Measurements from ENCODE around the gene TUBGCP4. TPM values are rescaled to one million over a fixed set of nuclear protein-coding genes. Genes with fewer than 3 reads are reported as not detected.

Gene TUBGCP4
- total and polyA plus RNA-seq, 9 of the 15 experiments (the other 6 are each of a cell fraction or from before 2014, with no cell fraction given), result 10.7 to 50.2 (median 29.6) TPM

DNA sequence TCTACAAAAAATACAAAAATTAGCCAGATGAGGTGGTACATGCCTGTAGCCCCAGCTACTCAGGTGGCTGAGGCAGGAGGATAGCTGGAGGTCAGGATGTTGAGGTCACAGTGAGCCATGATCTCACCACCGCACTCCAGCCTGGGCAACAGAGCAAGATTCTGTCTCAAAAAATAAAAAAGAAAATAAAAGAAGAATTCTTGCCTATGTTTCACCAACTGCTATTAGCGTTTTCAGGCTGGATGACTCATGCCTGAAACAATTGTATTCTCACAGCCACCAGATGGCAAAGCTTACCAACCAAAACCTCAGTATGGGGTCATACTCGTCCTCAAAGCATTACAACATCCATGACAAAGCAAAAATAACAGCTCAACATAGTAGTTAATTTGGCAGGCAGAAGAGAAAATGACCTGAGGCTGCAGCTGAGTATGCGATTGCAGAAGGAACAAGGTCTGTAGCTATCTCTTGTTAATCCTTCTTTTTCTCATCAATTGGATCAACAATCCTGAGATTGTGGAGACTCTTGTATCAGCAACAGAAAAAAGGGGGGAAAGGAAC, 69.9 kb downstream of the TUBGCP4 start (continued):
- no peak for TF ChIP-seq FUS (optimal IDR thresholded peaks at IDR 0.05; ENCODE audit: low read depth, low read length)
- TF ChIP-seq PHB (CRISPR knock-in tag; IDR thresholded peaks at IDR 0.05), result no peak
- no peak for TF ChIP-seq ZKSCAN3 (CRISPR knock-in tag; IDR thresholded peaks at IDR 0.05)
- TF ChIP-seq MAFK (IDR thresholded peaks at IDR 0.05; ENCODE audit: low read length), result peak; percentile 94
- TF ChIP-seq SMARCA5 (IDR thresholded peaks at IDR 0.05), result no peak
- TF ChIP-seq GTF2E2 (tag; IDR thresholded peaks at IDR 0.05), result 0 out of 2 replicates have a peak, but pooled peaks have one; percentile 41
- TF ChIP-seq KLF16 (IDR thresholded peaks at IDR 0.05), result no peak
- TF ChIP-seq GTF2A2 (tag; IDR thresholded peaks at IDR 0.05), result no peak
- TF ChIP-seq RAD51 (IDR thresholded peaks at IDR 0.05; ENCODE audit: borderline replicate concordance, low read depth), result no peak
- TF ChIP-seq CBX1 (IDR thresholded peaks at IDR 0.05; ENCODE audit: low read depth), result no peak
- TF ChIP-seq KAT8 (IDR thresholded peaks at IDR 0.05; ENCODE audit: low read depth), result no peak
- TF ChIP-seq PHB2 (IDR thresholded peaks at IDR 0.05; ENCODE audit: low read depth), result no peak
- no peak for TF ChIP-seq ZNF445 (CRISPR knock-in tag; IDR thresholded peaks at IDR 0.05; ENCODE audit: low read depth)
- no peak for TF ChIP-seq AFF4 (CRISPR knock-in tag; IDR thresholded peaks at IDR 0.05)
- no peak for TF ChIP-seq ZNF655 (CRISPR knock-in tag; IDR thresholded peaks at IDR 0.05)
- TF ChIP-seq FOXK1 (CRISPR knock-in tag; IDR thresholded peaks at IDR 0.05; ENCODE audit: borderline replicate concordance), result no peak
- TF ChIP-seq NUFIP1 (IDR thresholded peaks at IDR 0.05; ENCODE audit: partially characterized antibody), result no peak
- peak; percentile 98 for TF ChIP-seq MAFG (tag; conservative IDR thresholded peaks at IDR 0.05)
- TF ChIP-seq, protein P1, sequence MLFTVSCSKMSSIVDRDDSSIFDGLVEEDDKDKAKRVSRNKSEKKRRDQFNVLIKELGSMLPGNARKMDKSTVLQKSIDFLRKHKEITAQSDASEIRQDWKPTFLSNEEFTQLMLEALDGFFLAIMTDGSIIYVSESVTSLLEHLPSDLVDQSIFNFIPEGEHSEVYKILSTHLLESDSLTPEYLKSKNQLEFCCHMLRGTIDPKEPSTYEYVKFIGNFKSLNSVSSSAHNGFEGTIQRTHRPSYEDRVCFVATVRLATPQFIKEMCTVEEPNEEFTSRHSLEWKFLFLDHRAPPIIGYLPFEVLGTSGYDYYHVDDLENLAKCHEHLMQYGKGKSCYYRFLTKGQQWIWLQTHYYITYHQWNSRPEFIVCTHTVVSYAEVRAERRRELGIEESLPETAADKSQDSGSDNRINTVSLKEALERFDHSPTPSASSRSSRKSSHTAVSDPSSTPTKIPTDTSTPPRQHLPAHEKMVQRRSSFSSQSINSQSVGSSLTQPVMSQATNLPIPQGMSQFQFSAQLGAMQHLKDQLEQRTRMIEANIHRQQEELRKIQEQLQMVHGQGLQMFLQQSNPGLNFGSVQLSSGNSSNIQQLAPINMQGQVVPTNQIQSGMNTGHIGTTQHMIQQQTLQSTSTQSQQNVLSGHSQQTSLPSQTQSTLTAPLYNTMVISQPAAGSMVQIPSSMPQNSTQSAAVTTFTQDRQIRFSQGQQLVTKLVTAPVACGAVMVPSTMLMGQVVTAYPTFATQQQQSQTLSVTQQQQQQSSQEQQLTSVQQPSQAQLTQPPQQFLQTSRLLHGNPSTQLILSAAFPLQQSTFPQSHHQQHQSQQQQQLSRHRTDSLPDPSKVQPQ (CRISPR knock-in tag; IDR thresholded peaks at IDR 0.05; ENCODE audit: borderline replicate concordance), result no peak
- peak; percentile 91 for TF ChIP-seq ARID2 (IDR thresholded peaks at IDR 0.05)
- peak; percentile 31; the same call in 1 of the 2 replicates for TF ChIP-seq ZNF239 (CRISPR knock-in tag; IDR thresholded peaks at IDR 0.05)
- no peak for TF ChIP-seq NR2C2 (CRISPR knock-in tag; IDR thresholded peaks at IDR 0.05)
- TF ChIP-seq NR2C2 (tag; IDR thresholded peaks at IDR 0.05), result peak; percentile 66
- TF ChIP-seq ETV5 (CRISPR knock-in tag; IDR thresholded peaks at IDR 0.05; ENCODE audit: low read depth), result no peak
- TF ChIP-seq BRCA1 (IDR thresholded peaks at IDR 0.05), result no peak
- TF ChIP-seq BRCA1 (CRISPR knock-in tag; IDR thresholded peaks at IDR 0.05), result no peak

Data from K562 (cell line).